ENCODE data around the gene FAM217A.

DNA sequence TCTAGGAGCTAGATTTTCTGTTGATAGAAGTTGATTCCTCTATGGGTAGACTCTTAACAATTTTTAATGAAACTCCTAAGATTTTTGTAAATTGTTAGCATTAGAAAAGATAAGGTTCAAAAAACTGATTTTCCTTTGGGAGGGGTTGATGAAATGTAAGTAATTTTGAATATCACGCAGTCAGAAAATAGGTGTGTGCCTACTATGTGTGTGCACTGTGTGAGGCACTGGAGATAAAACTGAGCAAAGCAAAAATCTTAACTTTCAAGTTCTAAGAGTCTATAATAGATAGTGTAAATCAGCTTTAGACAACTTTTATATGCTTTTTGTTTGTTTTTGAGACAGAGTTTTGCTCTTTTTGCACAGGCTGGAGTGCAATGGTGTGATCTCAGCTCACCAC, 53.3 kb downstream of the FAM217A start:
- TF ChIP-seq, protein P1, sequence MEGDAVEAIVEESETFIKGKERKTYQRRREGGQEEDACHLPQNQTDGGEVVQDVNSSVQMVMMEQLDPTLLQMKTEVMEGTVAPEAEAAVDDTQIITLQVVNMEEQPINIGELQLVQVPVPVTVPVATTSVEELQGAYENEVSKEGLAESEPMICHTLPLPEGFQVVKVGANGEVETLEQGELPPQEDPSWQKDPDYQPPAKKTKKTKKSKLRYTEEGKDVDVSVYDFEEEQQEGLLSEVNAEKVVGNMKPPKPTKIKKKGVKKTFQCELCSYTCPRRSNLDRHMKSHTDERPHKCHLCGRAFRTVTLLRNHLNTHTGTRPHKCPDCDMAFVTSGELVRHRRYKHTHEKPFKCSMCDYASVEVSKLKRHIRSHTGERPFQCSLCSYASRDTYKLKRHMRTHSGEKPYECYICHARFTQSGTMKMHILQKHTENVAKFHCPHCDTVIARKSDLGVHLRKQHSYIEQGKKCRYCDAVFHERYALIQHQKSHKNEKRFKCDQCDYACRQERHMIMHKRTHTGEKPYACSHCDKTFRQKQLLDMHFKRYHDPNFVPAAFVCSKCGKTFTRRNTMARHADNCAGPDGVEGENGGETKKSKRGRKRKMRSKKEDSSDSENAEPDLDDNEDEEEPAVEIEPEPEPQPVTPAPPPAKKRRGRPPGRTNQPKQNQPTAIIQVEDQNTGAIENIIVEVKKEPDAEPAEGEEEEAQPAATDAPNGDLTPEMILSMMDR (IDR thresholded peaks at IDR 0.05; ENCODE audit: low read depth, low read length) = no peak
- TF ChIP-seq EZH2phosphoT487 (IDR thresholded peaks at IDR 0.05; ENCODE audit: low read depth) = no peak

Data from OCI-LY3 (cell line).